Ovary (tissue), 9 donors: ENCODE results near the gene DNAJB2. TPM values are rescaled to one million over a fixed set of nuclear protein-coding genes. Genes with fewer than 3 reads are reported as not detected.

Experiments used
- DNase-seq, 5 donors: peaks; one replicate each; pipeline ENCODE4 v3.0.0-alpha.2; 2019 to 2020
- H3K27ac ChIP-seq, 2 donors: fragments of 200-600 bp; one replicate each; pipeline versions ENCODE4 v1.5.1 to v1.8.0; 2019 to 2022
- H3K27me3 ChIP-seq: fragments of 200-600 bp; one replicate; pipeline ENCODE4 v1.8.0; 2022
- H3K36me3 ChIP-seq: fragments of 200-600 bp; sonication (generic); one replicate; pipeline ENCODE4 v1.5.1; 2019
- H3K4me1 ChIP-seq: one replicate; pipeline ENCODE4 v1.8.1; 2013; ENCODE audit warnings: mild to moderate bottlenecking, moderate library complexity; ENCODE audit not compliant: insufficient read depth
- H3K4me3 ChIP-seq: fragments of 200-600 bp; sonication (generic); one replicate; pipeline ENCODE4 v1.5.1; 2017
- H3K9me3 ChIP-seq, 2 donors: fragments of 200-600 bp in 1 of 2; sonication (generic) in 1 of 2; one replicate each; pipeline versions ENCODE4 v1.5.1 to v1.8.1; 2013 to 2019; ENCODE audit warnings: mild to moderate bottlenecking in 1 of 2, moderate library complexity in 1 of 2
- CTCF ChIP-seq, 3 donors: fragments of 450-650 bp in 2 of 3; fragments of 200-600 bp in 1 of 3; IDR thresholded peaks; one replicate each; pipeline versions ENCODE4 v1.5.1 to v1.8.0; 2016 to 2022; ENCODE audit warnings: antibody characterized with exemption in 3 of 3, mild to moderate bottlenecking in 1 of 3
- EP300 ChIP-seq: sonication (generic); formaldehyde crosslinking; IDR thresholded peaks from one replicate; pipeline ENCODE4 v1.6.1; 2017; ENCODE audit warnings: antibody characterized with exemption
- POLR2A ChIP-seq: fragments of 450-650 bp; IDR thresholded peaks from one replicate; pipeline ENCODE4 v1.6.1; 2017; ENCODE audit warnings: antibody characterized with exemption, mild to moderate bottlenecking, moderate library complexity
- WGBS, 3 donors: extraction: QIAGEN DNeasy Blood & Tissue Kit in 1 of 3; methylation state at CpG; one replicate each; pipeline versions ENCODE4 v1.1.5 to v1.1.7; 2013 to 2017; 5-methylcytosine and 5-hydroxymethylcytosine counted together
- intact Hi-C, 4 donors: fragments of 100-400 bp; cut with DNase I; formaldehyde crosslinking; loops; one replicate each; pipeline versions ENCODE4 v1.11.0 to v1.15.1; 2022 to 2023
- polyA plus RNA-seq, 2 donors: library from polyadenylated mRNA; stranded (reverse); fragments of 200-250 nt in 1 of 2; fragments of 350-450 nt in 1 of 2; fragmentation: Illumina TruSeq in 1 of 2; extraction: RNeasy Lipid Tissue Mini Kit (QIAGEN cat#74804) in 1 of 2; gene quantifications; one replicate each; pipeline ENCODE4 v1.2.3, GENCODE V29; 2013 to 2014
- total RNA-seq, 7 donors: library from RNA; depleted of rRNA in 2 of 7; stranded (reverse); fragments of >200 nt in 2 of 7; fragmentation: NEBNext Ultra II Directional in 3 of 7; extraction: Animal tissue kit (Norgen Biotek cat#: 25700) in 3 of 7; gene quantifications; one replicate each; pipeline versions ENCODE4 v1.1.0 to v1.2.4, GENCODE V29; 2016 to 2023
- donor health status: DM: no; HTN: no; CAD: no; lungs with moderate emphysema.
- donor health status: DM: no; HTN: no; CAD: no.
- donor health status: Bipolar disorder and iron deficiency.
- donor health status: DM: yes; HTN: yes; CAD: no.
- donor health status: DM: no; HTN: no; CAD: no.
- donor health status: DM: yes; HTN: yes; CAD: no.

The DNAJB2 gene
- total and polyA plus RNA-seq, 9 donors, result 34.0 to 101 (median 85.7) TPM

- 56 to 61% (median 59%) methylated on average over 4 of the region's 4 CpGs for WGBS, 3 donors
These were observed 44.3 kb downstream of the DNAJB2 start for GRCh38 chr2:219323434-219323833.

GRCh38 chr2:219325136-219325535 lies 46.0 kb downstream of the DNAJB2 start:
- no peak overlapping the region for H3K27ac ChIP-seq
- no peak overlapping the region for H3K4me3 ChIP-seq
- H3K36me3 ChIP-seq, result no peaks in the 10 kb centered on the region
- no peaks in the 10 kb centered on the region for H3K27me3 ChIP-seq
- DNase-seq, result no peak
- no peaks in the 10 kb centered on the region for H3K9me3 ChIP-seq
- intact Hi-C loops, result no loop called here
- H3K4me1 ChIP-seq, result no peaks in the 10 kb centered on the region
- TF ChIP-seq POLR2A (no peak), CTCF (IDR thresholded peaks at IDR 0.05) (no peak), EP300 (no peak)
- WGBS, 3 donors, result 72 to 87% (median 75%) methylated on average over 4 of the region's 4 CpGs

More at GRCh38 chr2:219323434-219323833, 44.3 kb downstream of the DNAJB2 start:
- DNase-seq, result no peak
- Histone ChIP-seq H3K36me3 (no peaks in the 10 kb centered on the region), H3K4me1 (no peaks in the 10 kb centered on the region), H3K27me3 (no peaks in the 10 kb centered on the region), H3K27ac (no peak overlapping the region), H3K9me3 (no peaks in the 10 kb centered on the region), H3K4me3 (no peak overlapping the region)
- intact Hi-C loops, result no loop called here
- TF ChIP-seq POLR2A (no peak), EP300 (no peak), CTCF (IDR thresholded peaks at IDR 0.05) (no peak)

GRCh38 chr2:219325657-219326315 lies 46.6 kb downstream of the DNAJB2 start:
- Histone ChIP-seq H3K27ac (no peak overlapping the region), H3K4me3 (no peak overlapping the region), H3K27me3 (no peaks in the 10 kb centered on the region), H3K4me1 (no peaks in the 10 kb centered on the region), H3K9me3 (no peaks in the 10 kb centered on the region), H3K36me3 (no peaks in the 10 kb centered on the region)
- WGBS, 3 donors, result 60 to 72% (median 63%) methylated on average over 9 of the region's 9 CpGs
- DNase-seq, result no peak
- intact Hi-C loops, result no loop called here
- TF ChIP-seq POLR2A (no peak), CTCF (IDR thresholded peaks at IDR 0.05) (no peak), EP300 (no peak)

- H3K27ac ChIP-seq, result no peak overlapping the region
- no peak overlapping the region for H3K4me3 ChIP-seq
- intact Hi-C loops, result no loop called here
- H3K4me1 ChIP-seq, result no peaks in the 10 kb centered on the region
- no peaks in the 10 kb centered on the region for H3K9me3 ChIP-seq
- WGBS, 3 donors, result 43 to 54% (median 50%) methylated on average over 2 of the region's 2 CpGs
- no peak for DNase-seq
- H3K27me3 ChIP-seq, result no peaks in the 10 kb centered on the region
- no peaks in the 10 kb centered on the region for H3K36me3 ChIP-seq
- no peak for TF ChIP-seq POLR2A
- TF ChIP-seq CTCF (IDR thresholded peaks at IDR 0.05), result no peak
- no peak for TF ChIP-seq EP300
These were observed 48.6 kb downstream of the DNAJB2 start for GRCh38 chr2:219327719-219328118.
